Keratinocyte (primary cell): ENCODE data around the gene FARP1. TPM values are rescaled to one million over a fixed set of nuclear protein-coding genes. Genes with fewer than 3 reads are reported as not detected.
A peak's percentile ranks its signal among the peaks of the same experiment; 100 is the strongest.

Experiments used
- DNase-seq: peaks from one replicate; pipeline ENCODE4 v3.0.0-alpha.2; 2011; ENCODE audit warnings: low read depth, missing footprints, low spot score
- FAIRE-seq: peaks from 2 replicates; lab custom pipeline; 2011; peaks lifted over from hg19 to GRCh38; lab: Jason Lieb, UNC
- H2AFZ ChIP-seq: 2 replicates; pipeline ENCODE4 v1.6.0; 2012; ENCODE audit warnings: low read length, control low read depth, inconsistent platforms; ENCODE audit not compliant: control insufficient read depth
- H3K27ac ChIP-seq: 2 replicates; pipeline ENCODE4 v1.5.1; 2011; ENCODE audit warnings: low read length; ENCODE audit not compliant: control insufficient read depth, insufficient read depth
- H3K27me3 ChIP-seq: 3 replicates; pipeline ENCODE4 v1.6.0; 2011; ENCODE audit warnings: low read length; ENCODE audit not compliant: control insufficient read depth, insufficient read depth; ENCODE audit errors: extremely low read depth
- H3K36me3 ChIP-seq, 2 experiments: 2 replicates in 1 of 2; 3 replicates in 1 of 2; pipeline ENCODE4 v1.5.1; 2011; ENCODE audit warnings: low read length in 2 of 2, mild to moderate bottlenecking in 1 of 2; ENCODE audit not compliant: control insufficient read depth in 2 of 2, insufficient read depth in 2 of 2; ENCODE audit errors: extremely low read depth in 1 of 2
- H3K4me1 ChIP-seq: 3 replicates; pipeline ENCODE4 v1.5.1; 2011; ENCODE audit warnings: low read length; ENCODE audit not compliant: control insufficient read depth, insufficient read depth; ENCODE audit errors: extremely low read depth
- H3K4me2 ChIP-seq: 3 replicates; pipeline ENCODE4 v1.6.0; 2011; ENCODE audit warnings: low read depth, low read length; ENCODE audit not compliant: control insufficient read depth, insufficient read depth; ENCODE audit errors: extremely low read depth
- H3K4me3 ChIP-seq, 3 experiments: fragments of 200-600 bp in 1 of 3; sonication (generic) in 1 of 3; 2 replicates in 2 of 3; 3 replicates in 1 of 3; pipeline ENCODE4 v1.5.1; 2011 to 2016; ENCODE audit warnings: low read length in 3 of 3, mild to moderate bottlenecking in 3 of 3, control low read depth in 2 of 3, inconsistent platforms in 1 of 3, low read depth in 1 of 3, mixed read lengths in 1 of 3, mixed run types in 1 of 3, moderate library complexity in 1 of 3; ENCODE audit not compliant: control insufficient read depth in 2 of 3, insufficient read depth in 2 of 3; ENCODE audit errors: extremely low read depth in 1 of 3
- H3K79me2 ChIP-seq: 2 replicates; pipeline ENCODE4 v1.6.0; 2012; ENCODE audit warnings: low read length; ENCODE audit not compliant: control insufficient read depth, insufficient read depth
- H3K9ac ChIP-seq: 3 replicates; pipeline ENCODE4 v1.6.0; 2011; ENCODE audit warnings: low read length; ENCODE audit not compliant: control insufficient read depth, insufficient read depth; ENCODE audit errors: extremely low read depth
- H3K9me1 ChIP-seq: 3 replicates; pipeline ENCODE4 v1.6.0; 2011; ENCODE audit warnings: low read length; ENCODE audit not compliant: control insufficient read depth, insufficient read depth; ENCODE audit errors: extremely low read depth
- H3K9me3 ChIP-seq: 2 replicates; pipeline ENCODE4 v1.5.1; 2012; ENCODE audit warnings: low read depth, low read length; ENCODE audit not compliant: control insufficient read depth
- H4K20me1 ChIP-seq: 3 replicates; pipeline ENCODE4 v1.6.0; 2011; ENCODE audit warnings: low read length; ENCODE audit not compliant: control insufficient read depth, insufficient read depth; ENCODE audit errors: extremely low read depth
- CTCF ChIP-seq, 3 experiments: IDR thresholded peaks in 1 of 3; conservative IDR thresholded peaks in 1 of 3; optimal IDR thresholded peaks in 1 of 3; 2 replicates in 2 of 3; 3 replicates in 1 of 3; pipeline versions ENCODE3 to v1.5.1; 2011; ENCODE audit warnings: low read length in 3 of 3, mild to moderate bottlenecking in 3 of 3, moderate library complexity in 2 of 3, control low read depth in 1 of 3, inconsistent platforms in 1 of 3; ENCODE audit not compliant: insufficient read depth in 2 of 3; ENCODE audit errors: extremely low read depth in 1 of 3
- EZH2 ChIP-seq: IDR thresholded peaks from one replicate; pipeline ENCODE4 v1.6.1; 2012; ENCODE audit warnings: inconsistent platforms, mild to moderate bottlenecking, low read length, moderate library complexity
- dilution Hi-C: fragments of 300-500 bp; cut with MboI; formaldehyde crosslinking; loops from one replicate; pipeline ENCODE4 v1.7.0; 2020; ENCODE audit warnings: low sequenced_read_pairs; ENCODE audit not compliant: extremely low pct_ligation_motif_present
- polyA plus RNA-seq, 5 experiments: library from polyadenylated mRNA; depleted of rRNA in 3 of 5; stranded (reverse) in 3 of 5; stranded (forward) in 1 of 5; unstranded in 1 of 5; fragments of >200 nt; gene quantifications; 1 replicate in 1 of 5; 2 replicates in 3 of 5; 3 replicates in 1 of 5; pipeline versions ENCODE4 v1.2.1 to v1.2.3, GENCODE V29; 2011 to 2012; ENCODE audit warnings: missing spikeins in 2 of 5, low read depth in 1 of 5, low replicate concordance in 1 of 5

FARP1 gene
- polyA plus RNA-seq, 1 donor (not counting 4 experiments of a cell fraction or from before 2014, with no cell fraction given): 10.3 TPM

GRCh38 chr13:98144801-98145350, 2.0 kb downstream of the FARP1 start:
- Histone ChIP-seq H3K27ac (no peak overlapping the region), H2AFZ (peak overlapping the region; percentile 75), H3K4me3 (peak overlapping the region in 2 of 3 experiments; percentile 31 to 77), H3K4me2 (peak overlapping the region; percentile 84), H3K79me2 (peaks cover 8% of the 10 kb centered on the region), H4K20me1 (no peaks in the 10 kb centered on the region), H3K4me1 (peaks cover 8% of the 10 kb centered on the region), H3K36me3 (no peaks in the 10 kb centered on the region), H3K9ac (no peak overlapping the region), H3K9me1 (no peaks in the 10 kb centered on the region), H3K9me3 (no peaks in the 10 kb centered on the region), H3K27me3 (peaks cover 22% of the 10 kb centered on the region)
- no peak for DNase-seq
- peak; percentile 53 for FAIRE-seq
- TF ChIP-seq CTCF (optimal IDR thresholded peaks at IDR 0.05 in 1 of 3, IDR thresholded peaks at IDR 0.05 in 1 of 3, conservative IDR thresholded peaks at IDR 0.05 in 1 of 3; ENCODE audit: extremely low read depth in 1 of 3, insufficient read depth in 2 of 3, low read length in 3 of 3): peak in 1 of 3 experiments; percentile 9
- no peak for TF ChIP-seq EZH2
- dilution Hi-C loops: no loop called here

- Histone ChIP-seq H3K27me3 (peaks cover 9% of the 10 kb centered on the region), H3K9me1 (no peaks in the 10 kb centered on the region), H3K27ac (no peak overlapping the region), H3K79me2 (peaks cover 8% of the 10 kb centered on the region), H3K4me3 (no peak overlapping the region), H3K4me2 (no peak overlapping the region), H4K20me1 (no peaks in the 10 kb centered on the region), H3K4me1 (peaks cover 8% of the 10 kb centered on the region), H3K9me3 (no peaks in the 10 kb centered on the region), H2AFZ (no peak overlapping the region), H3K9ac (no peak overlapping the region), H3K36me3 (no peaks in the 10 kb centered on the region)
- no peak for DNase-seq
- dilution Hi-C loops: no loop called here
- TF ChIP-seq EZH2 (no peak), CTCF (optimal IDR thresholded peaks at IDR 0.05 in 1 of 3, IDR thresholded peaks at IDR 0.05 in 1 of 3, conservative IDR thresholded peaks at IDR 0.05 in 1 of 3; ENCODE audit: extremely low read depth in 1 of 3, insufficient read depth in 2 of 3, low read length in 3 of 3) (no peak)
- no peak for FAIRE-seq
Observed at GRCh38 chr13:98147521-98147920, 4.6 kb downstream of the FARP1 start.
